H9 (cell line): ENCODE results near the gene NACC2. TPM values are rescaled to one million over a fixed set of nuclear protein-coding genes. Genes with fewer than 3 reads are reported as not detected.

Experiments used
- DNase-seq: peaks from one replicate; pipeline ENCODE4 v3.0.0-alpha.2; 2017
- H2AFZ ChIP-seq: one replicate; pipeline ENCODE4 v1.6.1; 2013; ENCODE audit warnings: mild to moderate bottlenecking, low read length, control low read depth, moderate library complexity
- H2AK5ac ChIP-seq: 2 replicates; pipeline ENCODE4 v1.6.1; 2013; ENCODE audit warnings: low read length, control low read depth, mixed read lengths; ENCODE audit not compliant: insufficient read length
- H2BK120ac ChIP-seq: one replicate; pipeline ENCODE4 v1.6.1; 2013; ENCODE audit warnings: low read depth, mild to moderate bottlenecking, low read length, control low read depth, inconsistent platforms; ENCODE audit not compliant: poor library complexity, severe bottlenecking
- H2BK12ac ChIP-seq: 2 replicates; pipeline ENCODE4 v1.6.1; 2013; ENCODE audit warnings: low read length, control low read depth, mixed read lengths, low read depth; ENCODE audit not compliant: insufficient read length
- H2BK15ac ChIP-seq: 2 replicates; pipeline ENCODE4 v1.6.1; 2013; ENCODE audit warnings: low read depth, low read length, control low read depth
- H2BK20ac ChIP-seq: one replicate; pipeline ENCODE4 v1.6.1; 2013; ENCODE audit warnings: low read depth, mild to moderate bottlenecking, low read length, control low read depth, inconsistent platforms; ENCODE audit not compliant: poor library complexity, severe bottlenecking
- H2BK5ac ChIP-seq: 2 replicates; pipeline ENCODE4 v1.6.1; 2013; ENCODE audit warnings: low read length, control low read depth, mixed read lengths; ENCODE audit not compliant: insufficient read length
- H3K14ac ChIP-seq: 2 replicates; pipeline ENCODE4 v1.6.1; 2013; ENCODE audit warnings: low read length, control low read depth; ENCODE audit not compliant: insufficient read depth
- H3K18ac ChIP-seq: 2 replicates; pipeline ENCODE4 v1.6.1; 2013; ENCODE audit warnings: low read depth, mild to moderate bottlenecking, mixed read lengths, low read length, control low read depth; ENCODE audit not compliant: insufficient read length
- H3K23ac ChIP-seq: 2 replicates; pipeline ENCODE4 v1.6.1; 2013; ENCODE audit warnings: low read length, control low read depth, mixed read lengths, low read depth; ENCODE audit not compliant: insufficient read length
- H3K23me2 ChIP-seq: 2 replicates; pipeline ENCODE4 v1.6.1; 2013; ENCODE audit warnings: low read depth, mild to moderate bottlenecking, mixed read lengths, low read length, control low read depth; ENCODE audit not compliant: insufficient read length, poor library complexity, severe bottlenecking
- H3K27ac ChIP-seq: 2 replicates; pipeline ENCODE4 v1.5.1; 2013; ENCODE audit warnings: low read length, control low read depth, mixed read lengths, low read depth; ENCODE audit not compliant: insufficient read length
- H3K27me3 ChIP-seq: 2 replicates; pipeline ENCODE4 v1.6.1; 2013; ENCODE audit warnings: low read length, control low read depth, inconsistent platforms; ENCODE audit not compliant: insufficient read depth
- H3K4ac ChIP-seq: 2 replicates; pipeline ENCODE4 v1.6.1; 2013; ENCODE audit warnings: low read depth, mild to moderate bottlenecking, control low read depth, inconsistent platforms, low read length, moderate library complexity
- H3K4me1 ChIP-seq: 2 replicates; pipeline ENCODE4 v1.6.1; 2013; ENCODE audit warnings: low read length, control low read depth, inconsistent platforms; ENCODE audit not compliant: insufficient read depth
- H3K4me2 ChIP-seq: 2 replicates; pipeline ENCODE4 v1.6.1; 2013; ENCODE audit warnings: low read length, control low read depth, mixed read lengths; ENCODE audit not compliant: insufficient read length, insufficient read depth
- H3K56ac ChIP-seq: 2 replicates; pipeline ENCODE4 v1.6.1; 2013; ENCODE audit warnings: low read depth, mild to moderate bottlenecking, mixed read lengths, low read length, control low read depth; ENCODE audit not compliant: insufficient read length
- H3K79me1 ChIP-seq: 2 replicates; pipeline ENCODE4 v1.6.1; 2013; ENCODE audit warnings: low read depth, mild to moderate bottlenecking, moderate library complexity, low read length, control low read depth, inconsistent platforms; ENCODE audit not compliant: insufficient read depth, poor library complexity, severe bottlenecking
- H3K79me2 ChIP-seq: 2 replicates; pipeline ENCODE4 v1.6.1; 2013; ENCODE audit warnings: low read length, control low read depth, inconsistent platforms; ENCODE audit not compliant: insufficient read depth
- H3K9ac ChIP-seq: 2 replicates; pipeline ENCODE4 v1.6.1; 2013; ENCODE audit warnings: low read length, control low read depth, mixed read lengths; ENCODE audit not compliant: insufficient read length; ENCODE audit errors: extremely low read depth
- H3K9me3 ChIP-seq: one replicate; pipeline ENCODE4 v1.6.1; 2013; ENCODE audit warnings: low read depth, low read length, inconsistent platforms; ENCODE audit not compliant: control insufficient read depth
- H3T11ph ChIP-seq: one replicate; pipeline ENCODE4 v1.6.1; 2013; ENCODE audit warnings: mild to moderate bottlenecking, low read length, control low read depth, inconsistent platforms
- H4K20me1 ChIP-seq: one replicate; pipeline ENCODE4 v1.6.1; 2013; ENCODE audit not compliant: control insufficient read depth, insufficient read length, insufficient read depth
- H4K5ac ChIP-seq: 2 replicates; pipeline ENCODE4 v1.6.1; 2013; ENCODE audit warnings: low read depth, mild to moderate bottlenecking, mixed read lengths, low read length, control low read depth; ENCODE audit not compliant: insufficient read length
- H4K8ac ChIP-seq: replicated peaks from 2 replicates; pipeline ENCODE4 v1.6.1; 2013; ENCODE audit warnings: low read length, control low read depth, mixed read lengths, low read depth; ENCODE audit not compliant: insufficient read length
- H4K91ac ChIP-seq: 2 replicates; pipeline ENCODE4 v1.6.1; 2013; ENCODE audit warnings: low read depth, mild to moderate bottlenecking, moderate library complexity, mixed read lengths, low read length, control low read depth; ENCODE audit not compliant: insufficient read length
- H3K27ac Mint-ChIP-seq, 3 experiments: 2 replicates in 2 of 3; 3 replicates in 1 of 3; pipeline ENCODE4 v1.8.0; 2020 to 2021; ENCODE audit warnings: mixed read lengths in 3 of 3, mild to moderate bottlenecking in 1 of 3, moderate library complexity in 1 of 3
- H3K27me3 Mint-ChIP-seq: 2 replicates; pipeline ENCODE4 v1.8.0; 2021; ENCODE audit warnings: low read depth, mild to moderate bottlenecking, moderate library complexity, mixed read lengths
- H3K36me3 Mint-ChIP-seq, 3 experiments: 2 replicates in 2 of 3; 3 replicates in 1 of 3; pipeline ENCODE4 v1.8.0; 2020 to 2021; ENCODE audit warnings: low read depth in 3 of 3, mixed read lengths in 3 of 3; ENCODE audit not compliant: insufficient read depth in 1 of 3
- H3K4me1 Mint-ChIP-seq, 2 experiments: 2 replicates each; pipeline ENCODE4 v1.8.0; 2020; ENCODE audit warnings: mixed read lengths in 2 of 2
- H3K4me3 Mint-ChIP-seq, 2 experiments: 2 replicates in 1 of 2; 3 replicates in 1 of 2; pipeline ENCODE4 v1.8.0; 2020 to 2021; ENCODE audit warnings: mild to moderate bottlenecking in 2 of 2, mixed read lengths in 2 of 2, moderate library complexity in 1 of 2
- H3K9me3 Mint-ChIP-seq, 2 experiments: 2 replicates in 1 of 2; 3 replicates in 1 of 2; pipeline ENCODE4 v1.8.0; 2020; ENCODE audit warnings: mild to moderate bottlenecking in 2 of 2, mixed read lengths in 2 of 2, moderate library complexity in 1 of 2
- CTCF ChIP-seq: fragments of 200-600 bp; sonication (generic); conservative IDR thresholded peaks from 3 replicates; pipeline ENCODE4 v1.8.0; 2021; ENCODE audit warnings: antibody characterized with exemption, mild to moderate bottlenecking
- WGBS: extraction: QIAGEN DNeasy Blood & Tissue Kit; methylation state at CpG from one replicate; pipeline ENCODE4 v1.1.7; 2013; ENCODE audit warnings: missing lambda C conversion rate, low lambda C conversion rate, mixed read lengths; ENCODE audit not compliant: insufficient read length; ENCODE audit errors: extremely low coverage; 5-methylcytosine and 5-hydroxymethylcytosine counted together
- total RNA-seq: library from RNA; stranded (reverse); gene quantifications from 2 replicates; pipeline ENCODE4 v1.2.1, GENCODE V29; 2021

Gene NACC2
- total RNA-seq, 1 experiment from 2014 or later, result 11.5 TPM

GRCh38 chr9:136142414-136142796, 47.3 kb upstream of the NACC2 start:
- Histone ChIP-seq H3K79me2 (no peaks in the 10 kb centered on the region), H3K4me1 (no peaks in the 10 kb centered on the region; the same call in 1 of the 2 replicates), H3K56ac (no peak overlapping the region), H4K91ac (no peak overlapping the region), H2BK15ac (no peak overlapping the region), H2BK120ac (no peak overlapping the region), H3K27me3 (no peaks in the 10 kb centered on the region), H2BK5ac (no peak overlapping the region), H4K8ac (no peak overlapping the region), H3K9me3 (no peaks in the 10 kb centered on the region), H3K23ac (no peak overlapping the region), H3K18ac (no peak overlapping the region), H3K4me2 (no peak overlapping the region), H2BK20ac (no peak overlapping the region), H4K5ac (no peak overlapping the region), H3K23me2 (no peaks in the 10 kb centered on the region), H3K9ac (no peak overlapping the region), H2BK12ac (no peak overlapping the region), H2AFZ (no peak overlapping the region), H3K27ac (no peak overlapping the region), H3T11ph (no peak overlapping the region), H3K4ac (no peak overlapping the region), H4K20me1 (no peaks in the 10 kb centered on the region), H2AK5ac (no peak overlapping the region), H3K14ac (no peak overlapping the region), H3K79me1 (no peaks in the 10 kb centered on the region)
- peaks cover 10 to 30% of the 10 kb centered on the region in 2 experiments for H3K4me1 Mint-ChIP-seq
- no peak overlapping the region for H3K4me3 Mint-ChIP-seq
- WGBS, result no CpG with 5 or more reads among the region's 6 CpGs
- no peak for DNase-seq
- H3K27me3 Mint-ChIP-seq, result peaks cover 1% of the 10 kb centered on the region; the same call in 1 of the 2 replicates
- no peak for TF ChIP-seq CTCF
- no peaks in the 10 kb centered on the region for H3K36me3 Mint-ChIP-seq
- no peak overlapping the region for H3K27ac Mint-ChIP-seq
- no peaks in the 10 kb centered on the region for H3K9me3 Mint-ChIP-seq
